HG02943 (cell line): Measurements from ENCODE around the gene ADCYAP1R1.

Experiments
- ATAC-seq: cut with Tn5 transposase; IDR thresholded peaks from one replicate; pipeline ENCODE4 v1.9.1; 2021; ENCODE audit warnings: mild to moderate bottlenecking, low read depth, moderate library complexity; ENCODE audit not compliant: unreplicated experiment

Gene ADCYAP1R1

GRCh38 chr7:31036924-31037323 lies 15.2 kb upstream of the ADCYAP1R1 start:
- no peak for ATAC-seq

- no peak for ATAC-seq
These were observed 9.0 kb upstream of the ADCYAP1R1 start for GRCh38 chr7:31043051-31043471.

- ATAC-seq, result no peak
These were observed 7.6 kb upstream of the ADCYAP1R1 start for GRCh38 chr7:31044529-31044928.

GRCh38 chr7:31046723-31047122 lies 5.4 kb upstream of the ADCYAP1R1 start:
- no peak for ATAC-seq

DNA sequence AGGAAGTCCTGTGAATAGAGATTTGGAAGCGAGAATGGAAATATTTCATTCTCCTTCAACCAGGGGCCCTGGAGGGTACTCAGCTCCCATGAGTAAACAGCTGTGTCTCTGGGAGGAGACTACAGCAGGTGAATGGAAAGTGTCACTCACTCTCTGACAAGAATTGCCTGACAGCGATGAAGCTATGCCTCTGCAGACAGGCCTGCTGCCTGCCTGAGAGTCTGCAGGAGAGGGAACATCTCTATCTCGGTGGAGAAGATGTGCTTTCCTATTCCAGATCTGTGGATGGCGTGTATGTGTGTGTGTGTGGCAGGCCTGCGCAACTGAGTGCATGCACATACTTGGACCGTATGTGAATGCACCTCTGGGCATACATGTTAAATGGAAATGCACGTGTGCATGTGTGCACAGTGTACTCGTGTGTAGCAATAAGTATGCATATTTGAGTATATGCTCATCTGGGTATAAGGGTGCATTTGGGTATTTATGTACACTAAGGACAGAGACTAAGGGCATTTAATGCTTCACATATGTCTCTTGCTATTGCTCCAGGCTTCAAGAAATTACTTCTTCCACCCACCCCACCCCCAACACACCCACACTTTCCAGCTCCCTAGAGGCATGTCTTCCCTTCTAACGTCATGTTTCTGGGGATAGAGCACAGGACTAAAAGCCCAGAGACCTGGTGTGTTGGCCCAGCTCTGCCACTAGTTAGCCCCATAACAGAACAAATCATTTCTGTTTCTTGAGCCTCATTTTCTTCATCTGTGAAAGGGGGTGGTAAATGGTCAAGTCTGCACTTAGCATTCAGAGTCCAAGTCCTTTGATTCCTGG lies 4.6 kb upstream of the ADCYAP1R1 start:
- no peak for ATAC-seq

- no peak for ATAC-seq
These were observed 2.9 kb upstream of the ADCYAP1R1 start for GRCh38 chr7:31049005-31049765.

DNA sequence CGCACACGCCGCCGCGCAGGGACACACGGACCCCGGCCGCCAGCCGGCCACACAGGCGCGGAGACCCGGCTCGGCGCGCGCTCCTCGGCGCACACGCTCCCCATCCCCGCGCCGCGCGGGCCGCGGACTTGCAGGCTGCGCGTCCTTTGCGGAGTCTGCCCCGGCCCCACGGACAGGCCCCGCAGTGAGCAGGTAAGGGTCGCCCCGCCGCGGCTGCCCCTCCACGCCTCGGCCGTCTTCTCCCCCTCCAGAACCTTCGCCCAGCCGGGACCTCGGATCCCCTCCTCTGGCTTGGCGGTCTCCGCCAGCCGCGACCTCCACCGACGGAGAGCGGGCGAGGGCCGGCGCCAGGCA lies 356 bp downstream of the ADCYAP1R1 start:
- ATAC-seq, result no peak

GRCh38 chr7:31052841-31053601 lies 913 bp downstream of the ADCYAP1R1 start:
- ATAC-seq, result no peak

DNA sequence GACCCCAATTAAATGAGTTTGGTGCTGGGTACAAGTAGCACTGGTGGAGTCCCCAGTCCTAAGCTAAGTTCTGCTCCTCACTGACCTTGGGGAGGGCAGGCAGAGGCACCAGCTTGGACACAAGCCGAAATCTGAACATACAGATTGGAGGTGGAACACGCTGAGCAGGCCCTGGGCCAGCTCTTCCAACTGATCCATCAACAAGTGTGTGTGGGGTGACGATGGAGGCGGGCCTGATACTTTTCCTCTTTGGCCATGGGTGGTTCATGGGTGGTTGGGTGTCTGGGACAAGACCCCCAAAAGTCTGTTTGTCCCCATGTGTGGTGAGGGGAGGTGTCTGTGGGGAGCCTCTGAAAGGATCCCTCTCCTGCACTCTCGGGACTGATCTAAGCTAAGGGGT lies 1.9 kb downstream of the ADCYAP1R1 start:
- no peak for ATAC-seq

- no peak for ATAC-seq
These were observed 2.6 kb downstream of the ADCYAP1R1 start for GRCh38 chr7:31054608-31055278.

DNA sequence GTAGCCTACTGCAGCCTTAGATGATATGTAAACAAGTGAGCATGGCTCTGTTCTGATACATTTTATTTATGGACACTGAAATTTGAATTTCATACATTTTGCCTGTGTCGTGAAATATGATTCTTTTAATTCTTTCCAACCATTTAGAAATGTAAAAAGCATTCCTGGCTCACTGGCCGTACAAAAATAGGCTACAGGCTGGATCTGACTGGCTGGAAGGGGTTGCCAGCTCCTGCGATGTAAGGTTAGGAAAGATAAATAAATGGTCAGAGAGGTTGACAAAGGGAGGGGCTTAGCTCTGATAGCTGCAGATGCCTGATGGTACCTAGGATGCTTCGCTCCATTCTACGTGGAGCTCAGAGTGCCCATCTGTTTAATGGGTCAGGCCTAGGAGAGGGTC lies 3.4 kb downstream of the ADCYAP1R1 start:
- ATAC-seq, result no peak

DNA sequence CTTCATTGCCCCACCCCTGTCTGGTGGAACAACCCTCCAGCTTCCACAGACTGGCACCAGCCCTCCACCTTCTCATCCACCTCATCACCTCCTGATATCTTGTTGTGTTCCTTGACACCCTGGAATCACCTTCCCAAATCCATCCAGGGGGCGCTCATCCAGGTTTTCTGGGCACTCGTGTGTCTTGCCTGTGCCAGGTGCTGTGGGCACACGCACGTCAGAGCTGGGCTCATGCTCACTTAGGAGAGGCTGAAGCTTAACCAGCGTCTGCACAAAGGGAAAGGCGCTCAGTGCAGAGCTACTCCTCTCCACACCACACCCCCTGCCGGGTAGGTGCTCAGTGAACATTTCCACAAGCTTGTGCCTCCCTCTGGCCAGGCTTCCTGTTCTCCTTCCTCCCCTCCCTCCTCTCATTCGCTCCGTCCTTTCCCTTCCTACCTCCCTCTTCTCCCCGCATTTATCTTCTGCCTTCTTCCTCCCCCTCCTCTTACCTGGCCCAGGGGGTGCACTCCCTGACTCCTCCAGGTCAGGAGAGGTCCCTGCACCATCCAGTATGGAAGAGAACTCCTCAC lies 4.8 kb downstream of the ADCYAP1R1 start:
- no peak for ATAC-seq

- no peak for ATAC-seq
These were observed 6.0 kb downstream of the ADCYAP1R1 start for GRCh38 chr7:31058122-31058521.

- ATAC-seq, result no peak
These were observed 6.6 kb downstream of the ADCYAP1R1 start for GRCh38 chr7:31058688-31059087.

GRCh38 chr7:31059551-31059950 lies 7.4 kb downstream of the ADCYAP1R1 start:
- ATAC-seq, result no peak

GRCh38 chr7:31061185-31061584 lies 9.1 kb downstream of the ADCYAP1R1 start:
- ATAC-seq, result no peak

- ATAC-seq, result no peak
These were observed 10.8 kb downstream of the ADCYAP1R1 start for GRCh38 chr7:31062746-31063435.

GRCh38 chr7:31065021-31065593 lies 13.0 kb downstream of the ADCYAP1R1 start:
- ATAC-seq, result no peak

- ATAC-seq, result no peak
These were observed 13.7 kb downstream of the ADCYAP1R1 start for GRCh38 chr7:31065840-31066239.
